ENCODE results near the gene COLEC11. TPM values are rescaled to one million over a fixed set of nuclear protein-coding genes. Genes with fewer than 3 reads are reported as not detected.
A peak's percentile ranks its signal among the peaks of the same experiment; 100 is the strongest.

COLEC11 gene
- total and polyA plus RNA-seq, 9 of the 15 experiments (the other 6 are each of a cell fraction or from before 2014, with no cell fraction given): 0.32 to 4.3 (median 1.8) TPM

DNA sequence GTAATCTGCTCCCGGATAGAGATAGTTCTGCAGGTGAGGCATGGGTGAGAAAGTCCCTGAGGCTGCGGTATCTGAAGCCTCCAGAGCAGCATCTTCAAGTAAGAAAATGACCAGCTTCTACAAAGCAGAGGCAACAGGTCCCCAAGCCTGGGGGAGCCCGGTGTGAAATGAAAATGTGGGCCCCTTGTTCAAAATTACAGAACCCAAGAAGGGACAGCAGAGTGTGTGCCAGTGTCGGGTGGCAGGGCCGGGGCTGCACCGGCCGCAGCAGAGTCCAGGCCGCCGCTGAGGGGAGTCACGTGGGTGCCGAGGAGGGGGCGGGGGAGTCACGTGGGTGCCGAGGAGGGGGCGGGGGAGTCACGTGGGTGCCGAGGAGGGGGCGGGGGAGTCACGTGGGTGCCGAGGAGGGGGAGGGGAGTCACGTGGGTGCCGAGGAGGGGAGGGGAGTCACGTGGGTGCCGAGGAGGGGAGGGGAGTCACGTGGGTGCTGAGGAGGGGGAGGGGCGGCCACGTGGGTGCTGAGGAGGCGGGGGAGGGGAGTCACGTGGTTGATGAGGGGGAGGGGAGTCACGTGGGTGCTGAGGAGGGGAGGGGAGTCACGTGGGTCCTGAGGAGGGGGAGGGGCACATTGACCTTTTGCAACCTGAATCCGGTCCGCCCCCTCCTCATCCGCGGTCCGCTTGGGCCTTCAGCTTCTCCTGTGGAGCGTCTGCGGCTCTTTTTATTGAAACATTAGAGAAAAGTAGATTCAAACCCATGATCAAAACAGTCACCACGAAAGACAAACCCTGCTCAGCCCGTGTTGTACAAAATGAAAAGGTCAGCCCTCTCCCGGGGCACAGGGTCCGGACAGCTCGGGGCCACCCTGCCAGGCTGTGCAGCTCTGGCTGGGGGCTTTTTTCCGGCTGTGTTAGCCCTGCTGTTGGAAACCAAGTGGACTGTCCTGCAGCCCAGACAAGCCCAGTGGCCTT is 10.4 kb downstream of the COLEC11 start (continued):
- TF ChIP-seq PCBP1 (IDR thresholded peaks at IDR 0.05; ENCODE audit: low read depth, low read length, poor library complexity, severe bottlenecking): no peak
- TF ChIP-seq, protein P1, sequence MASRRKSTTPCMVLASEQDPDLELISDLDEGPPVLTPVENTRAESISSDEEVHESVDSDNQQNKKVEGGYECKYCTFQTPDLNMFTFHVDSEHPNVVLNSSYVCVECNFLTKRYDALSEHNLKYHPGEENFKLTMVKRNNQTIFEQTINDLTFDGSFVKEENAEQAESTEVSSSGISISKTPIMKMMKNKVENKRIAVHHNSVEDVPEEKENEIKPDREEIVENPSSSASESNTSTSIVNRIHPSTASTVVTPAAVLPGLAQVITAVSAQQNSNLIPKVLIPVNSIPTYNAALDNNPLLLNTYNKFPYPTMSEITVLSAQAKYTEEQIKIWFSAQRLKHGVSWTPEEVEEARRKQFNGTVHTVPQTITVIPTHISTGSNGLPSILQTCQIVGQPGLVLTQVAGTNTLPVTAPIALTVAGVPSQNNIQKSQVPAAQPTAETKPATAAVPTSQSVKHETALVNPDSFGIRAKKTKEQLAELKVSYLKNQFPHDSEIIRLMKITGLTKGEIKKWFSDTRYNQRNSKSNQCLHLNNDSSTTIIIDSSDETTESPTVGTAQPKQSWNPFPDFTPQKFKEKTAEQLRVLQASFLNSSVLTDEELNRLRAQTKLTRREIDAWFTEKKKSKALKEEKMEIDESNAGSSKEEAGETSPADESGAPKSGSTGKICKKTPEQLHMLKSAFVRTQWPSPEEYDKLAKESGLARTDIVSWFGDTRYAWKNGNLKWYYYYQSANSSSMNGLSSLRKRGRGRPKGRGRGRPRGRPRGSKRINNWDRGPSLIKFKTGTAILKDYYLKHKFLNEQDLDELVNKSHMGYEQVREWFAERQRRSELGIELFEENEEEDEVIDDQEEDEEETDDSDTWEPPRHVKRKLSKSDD (conservative IDR thresholded peaks at IDR 0.05; ENCODE audit: low read length): no peak
- no peak for TF ChIP-seq GTF2A2 (tag; IDR thresholded peaks at IDR 0.05)
- no peak for TF ChIP-seq SAFB2 (IDR thresholded peaks at IDR 0.05; ENCODE audit: borderline replicate concordance, low read depth, low read length, severe bottlenecking)
- TF ChIP-seq, protein P2, sequence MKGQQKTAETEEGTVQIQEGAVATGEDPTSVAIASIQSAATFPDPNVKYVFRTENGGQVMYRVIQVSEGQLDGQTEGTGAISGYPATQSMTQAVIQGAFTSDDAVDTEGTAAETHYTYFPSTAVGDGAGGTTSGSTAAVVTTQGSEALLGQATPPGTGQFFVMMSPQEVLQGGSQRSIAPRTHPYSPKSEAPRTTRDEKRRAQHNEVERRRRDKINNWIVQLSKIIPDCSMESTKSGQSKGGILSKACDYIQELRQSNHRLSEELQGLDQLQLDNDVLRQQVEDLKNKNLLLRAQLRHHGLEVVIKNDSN (CRISPR knock-in tag; IDR thresholded peaks at IDR 0.05): peak; percentile 89
- no peak for TF ChIP-seq TAF1 (IDR thresholded peaks at IDR 0.05; ENCODE audit: control insufficient read depth, extremely low read depth, insufficient read depth, low read length, severe bottlenecking)
- TF ChIP-seq SNIP1 (IDR thresholded peaks at IDR 0.05; ENCODE audit: low read depth): no peak
- TF ChIP-seq, protein P3, sequence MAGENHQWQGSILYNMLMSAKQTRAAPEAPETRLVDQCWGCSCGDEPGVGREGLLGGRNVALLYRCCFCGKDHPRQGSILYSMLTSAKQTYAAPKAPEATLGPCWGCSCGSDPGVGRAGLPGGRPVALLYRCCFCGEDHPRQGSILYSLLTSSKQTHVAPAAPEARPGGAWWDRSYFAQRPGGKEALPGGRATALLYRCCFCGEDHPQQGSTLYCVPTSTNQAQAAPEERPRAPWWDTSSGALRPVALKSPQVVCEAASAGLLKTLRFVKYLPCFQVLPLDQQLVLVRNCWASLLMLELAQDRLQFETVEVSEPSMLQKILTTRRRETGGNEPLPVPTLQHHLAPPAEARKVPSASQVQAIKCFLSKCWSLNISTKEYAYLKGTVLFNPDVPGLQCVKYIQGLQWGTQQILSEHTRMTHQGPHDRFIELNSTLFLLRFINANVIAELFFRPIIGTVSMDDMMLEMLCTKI (IDR thresholded peaks at IDR 0.05; ENCODE audit: partially characterized antibody): no peak
- no peak; the same call in 1 of the 2 replicates for TF ChIP-seq EP300 (IDR thresholded peaks at IDR 0.05; ENCODE audit: low read length)
- TF ChIP-seq ETS2 (tag; IDR thresholded peaks at IDR 0.05; ENCODE audit: borderline replicate concordance, poor library complexity, severe bottlenecking): no peak
- TF ChIP-seq, protein P4, sequence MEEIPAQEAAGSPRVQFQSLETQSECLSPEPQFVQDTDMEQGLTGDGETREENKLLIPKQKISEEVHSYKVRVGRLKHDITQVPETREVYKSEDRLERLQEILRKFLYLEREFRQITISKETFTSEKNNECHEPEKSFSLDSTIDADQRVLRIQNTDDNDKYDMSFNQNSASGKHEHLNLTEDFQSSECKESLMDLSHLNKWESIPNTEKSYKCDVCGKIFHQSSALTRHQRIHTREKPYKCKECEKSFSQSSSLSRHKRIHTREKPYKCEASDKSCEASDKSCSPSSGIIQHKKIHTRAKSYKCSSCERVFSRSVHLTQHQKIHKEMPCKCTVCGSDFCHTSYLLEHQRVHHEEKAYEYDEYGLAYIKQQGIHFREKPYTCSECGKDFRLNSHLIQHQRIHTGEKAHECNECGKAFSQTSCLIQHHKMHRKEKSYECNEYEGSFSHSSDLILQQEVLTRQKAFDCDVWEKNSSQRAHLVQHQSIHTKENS (CRISPR knock-in tag; IDR thresholded peaks at IDR 0.05): no peak
- no peak for TF ChIP-seq HNRNPH1 (optimal IDR thresholded peaks at IDR 0.05; ENCODE audit: low read depth, low read length)
- TF ChIP-seq ZSCAN29 (IDR thresholded peaks at IDR 0.05): no peak
- TF ChIP-seq, protein P5, sequence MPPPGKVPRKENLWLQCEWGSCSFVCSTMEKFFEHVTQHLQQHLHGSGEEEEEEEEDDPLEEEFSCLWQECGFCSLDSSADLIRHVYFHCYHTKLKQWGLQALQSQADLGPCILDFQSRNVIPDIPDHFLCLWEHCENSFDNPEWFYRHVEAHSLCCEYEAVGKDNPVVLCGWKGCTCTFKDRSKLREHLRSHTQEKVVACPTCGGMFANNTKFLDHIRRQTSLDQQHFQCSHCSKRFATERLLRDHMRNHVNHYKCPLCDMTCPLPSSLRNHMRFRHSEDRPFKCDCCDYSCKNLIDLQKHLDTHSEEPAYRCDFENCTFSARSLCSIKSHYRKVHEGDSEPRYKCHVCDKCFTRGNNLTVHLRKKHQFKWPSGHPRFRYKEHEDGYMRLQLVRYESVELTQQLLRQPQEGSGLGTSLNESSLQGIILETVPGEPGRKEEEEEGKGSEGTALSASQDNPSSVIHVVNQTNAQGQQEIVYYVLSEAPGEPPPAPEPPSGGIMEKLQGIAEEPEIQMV (tag; conservative IDR thresholded peaks at IDR 0.05; ENCODE audit: low read depth): no peak
- no peak for TF ChIP-seq MIER1 (IDR thresholded peaks at IDR 0.05; ENCODE audit: low read depth)
- TF ChIP-seq, protein P6, sequence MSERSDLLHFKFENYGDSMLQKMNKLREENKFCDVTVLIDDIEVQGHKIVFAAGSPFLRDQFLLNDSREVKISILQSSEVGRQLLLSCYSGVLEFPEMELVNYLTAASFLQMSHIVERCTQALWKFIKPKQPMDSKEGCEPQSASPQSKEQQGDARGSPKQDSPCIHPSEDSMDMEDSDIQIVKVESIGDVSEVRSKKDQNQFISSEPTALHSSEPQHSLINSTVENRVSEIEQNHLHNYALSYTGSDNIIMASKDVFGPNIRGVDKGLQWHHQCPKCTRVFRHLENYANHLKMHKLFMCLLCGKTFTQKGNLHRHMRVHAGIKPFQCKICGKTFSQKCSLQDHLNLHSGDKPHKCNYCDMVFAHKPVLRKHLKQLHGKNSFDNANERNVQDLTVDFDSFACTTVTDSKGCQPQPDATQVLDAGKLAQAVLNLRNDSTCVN (CRISPR knock-in tag; IDR thresholded peaks at IDR 0.05): no peak
